ENCODE results near the gene KANSL1L. TPM values are rescaled to one million over a fixed set of nuclear protein-coding genes. Genes with fewer than 3 reads are reported as not detected.

KANSL1L gene
- total and polyA plus RNA-seq, 2 donors (not counting 1 experiment from before 2014, with no cell fraction given) = 7.3 to 26.1 TPM

DNA sequence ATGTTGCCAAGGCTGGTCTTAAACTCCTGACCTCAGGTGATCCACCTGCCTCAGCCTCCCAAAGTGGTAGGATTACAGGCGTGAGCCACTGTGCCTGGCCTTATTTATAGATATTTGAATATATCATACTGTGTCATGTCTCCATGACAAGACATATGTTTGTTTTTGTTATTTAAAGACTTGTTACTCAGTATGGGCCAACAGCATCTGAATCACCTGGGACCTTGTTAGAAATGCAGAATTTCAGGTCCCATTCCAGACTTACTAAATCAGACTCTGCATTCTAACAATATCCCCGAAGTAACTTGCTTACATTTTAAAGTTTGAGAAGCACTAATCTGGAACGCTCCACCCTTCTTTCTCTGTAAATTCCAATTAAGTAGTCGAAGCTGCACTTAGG is 135.5 kb downstream of the KANSL1L start:
- Histone ChIP-seq H3K9me3 (ENCODE audit: control insufficient read depth, insufficient read depth, low read depth, low read length) (no peaks in the 10 kb centered on the region), H3K36me3 (ENCODE audit: control insufficient read depth, insufficient read depth, low read length) (no peaks in the 10 kb centered on the region), H3K4me1 (ENCODE audit: control insufficient read depth, extremely low read depth, insufficient read depth, low read length) (no peaks in the 10 kb centered on the region), H4K20me1 (ENCODE audit: control insufficient read depth, extremely low read depth, insufficient read depth, low read length) (no peaks in the 10 kb centered on the region), H2AFZ (ENCODE audit: low read length) (no peak overlapping the region), H3K79me2 (ENCODE audit: control insufficient read depth, insufficient read depth, low read length) (no peaks in the 10 kb centered on the region), H3K9ac (ENCODE audit: insufficient read depth, low read length) (no peak overlapping the region), H3K4me3 (replicated peaks in 1 of 4; ENCODE audit: control extremely low read depth in 1 of 4, insufficient read depth in 1 of 4, low read depth in 3 of 4, low read length in 4 of 4) (no peak overlapping the region), H3K27ac (ENCODE audit: insufficient read depth, low read length) (no peak overlapping the region), H3K27me3 (ENCODE audit: control insufficient read depth, insufficient read depth, low read length) (no peaks in the 10 kb centered on the region), H3K4me2 (ENCODE audit: extremely low read depth, insufficient read depth, low read length) (no peak overlapping the region)
- TF ChIP-seq EZH2 (IDR thresholded peaks at IDR 0.05; ENCODE audit: low read length, missing control alignments) = no peak
- TF ChIP-seq, protein P1, sequence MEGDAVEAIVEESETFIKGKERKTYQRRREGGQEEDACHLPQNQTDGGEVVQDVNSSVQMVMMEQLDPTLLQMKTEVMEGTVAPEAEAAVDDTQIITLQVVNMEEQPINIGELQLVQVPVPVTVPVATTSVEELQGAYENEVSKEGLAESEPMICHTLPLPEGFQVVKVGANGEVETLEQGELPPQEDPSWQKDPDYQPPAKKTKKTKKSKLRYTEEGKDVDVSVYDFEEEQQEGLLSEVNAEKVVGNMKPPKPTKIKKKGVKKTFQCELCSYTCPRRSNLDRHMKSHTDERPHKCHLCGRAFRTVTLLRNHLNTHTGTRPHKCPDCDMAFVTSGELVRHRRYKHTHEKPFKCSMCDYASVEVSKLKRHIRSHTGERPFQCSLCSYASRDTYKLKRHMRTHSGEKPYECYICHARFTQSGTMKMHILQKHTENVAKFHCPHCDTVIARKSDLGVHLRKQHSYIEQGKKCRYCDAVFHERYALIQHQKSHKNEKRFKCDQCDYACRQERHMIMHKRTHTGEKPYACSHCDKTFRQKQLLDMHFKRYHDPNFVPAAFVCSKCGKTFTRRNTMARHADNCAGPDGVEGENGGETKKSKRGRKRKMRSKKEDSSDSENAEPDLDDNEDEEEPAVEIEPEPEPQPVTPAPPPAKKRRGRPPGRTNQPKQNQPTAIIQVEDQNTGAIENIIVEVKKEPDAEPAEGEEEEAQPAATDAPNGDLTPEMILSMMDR (conservative IDR thresholded peaks at IDR 0.05 in 1 of 2, IDR thresholded peaks at IDR 0.05 in 1 of 2; ENCODE audit: low read depth in 1 of 2, low read length in 2 of 2) = no peak
- no peak for DNase-seq (ENCODE audit: low read depth in 2 of 2)

DNA sequence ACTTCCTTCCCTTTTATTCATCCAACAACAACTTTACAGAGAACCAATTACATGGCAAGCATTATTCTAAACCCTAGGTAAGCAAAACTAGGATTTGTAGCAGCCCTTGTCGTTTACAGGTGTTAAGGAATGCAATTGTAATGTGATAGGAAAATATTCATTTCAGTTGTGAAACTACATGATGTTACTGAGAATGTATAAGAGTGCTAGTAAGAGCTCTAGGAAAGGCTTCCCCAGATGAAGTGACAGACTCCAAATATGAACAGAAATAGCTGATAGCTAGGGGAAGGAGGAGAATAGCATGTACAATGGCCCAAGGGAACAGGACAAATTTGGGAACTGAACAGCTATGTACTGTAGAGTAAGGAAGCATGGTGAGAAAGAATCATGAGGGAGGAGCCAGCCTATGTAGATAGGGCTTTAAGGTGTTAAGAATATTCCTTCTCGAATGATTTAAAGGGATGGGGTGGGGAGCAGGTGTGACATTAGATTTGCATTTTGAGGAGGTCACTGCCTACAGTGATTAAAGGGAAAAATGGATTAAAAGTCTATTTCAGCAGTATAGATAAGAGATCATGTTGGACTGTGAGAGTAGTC is 137.0 kb downstream of the KANSL1L start:
- Histone ChIP-seq H3K4me3 (replicated peaks in 1 of 4; ENCODE audit: control extremely low read depth in 1 of 4, insufficient read depth in 1 of 4, low read depth in 3 of 4, low read length in 4 of 4) (no peak overlapping the region), H3K9ac (ENCODE audit: insufficient read depth, low read length) (no peak overlapping the region), H3K4me2 (ENCODE audit: extremely low read depth, insufficient read depth, low read length) (no peak overlapping the region), H3K36me3 (ENCODE audit: control insufficient read depth, insufficient read depth, low read length) (no peaks in the 10 kb centered on the region), H4K20me1 (ENCODE audit: control insufficient read depth, extremely low read depth, insufficient read depth, low read length) (no peaks in the 10 kb centered on the region), H3K9me3 (ENCODE audit: control insufficient read depth, insufficient read depth, low read depth, low read length) (no peaks in the 10 kb centered on the region), H3K27me3 (ENCODE audit: control insufficient read depth, insufficient read depth, low read length) (no peaks in the 10 kb centered on the region), H3K27ac (ENCODE audit: insufficient read depth, low read length) (no peak overlapping the region), H3K4me1 (ENCODE audit: control insufficient read depth, extremely low read depth, insufficient read depth, low read length) (no peaks in the 10 kb centered on the region), H3K79me2 (ENCODE audit: control insufficient read depth, insufficient read depth, low read length) (no peaks in the 10 kb centered on the region), H2AFZ (ENCODE audit: low read length) (no peak overlapping the region)
- DNase-seq (ENCODE audit: low read depth in 2 of 2) = no peak
- TF ChIP-seq, protein P1 (conservative IDR thresholded peaks at IDR 0.05 in 1 of 2, IDR thresholded peaks at IDR 0.05 in 1 of 2; ENCODE audit: low read depth in 1 of 2, low read length in 2 of 2) = no peak
- TF ChIP-seq EZH2 (IDR thresholded peaks at IDR 0.05; ENCODE audit: low read length, missing control alignments) = no peak

DNA sequence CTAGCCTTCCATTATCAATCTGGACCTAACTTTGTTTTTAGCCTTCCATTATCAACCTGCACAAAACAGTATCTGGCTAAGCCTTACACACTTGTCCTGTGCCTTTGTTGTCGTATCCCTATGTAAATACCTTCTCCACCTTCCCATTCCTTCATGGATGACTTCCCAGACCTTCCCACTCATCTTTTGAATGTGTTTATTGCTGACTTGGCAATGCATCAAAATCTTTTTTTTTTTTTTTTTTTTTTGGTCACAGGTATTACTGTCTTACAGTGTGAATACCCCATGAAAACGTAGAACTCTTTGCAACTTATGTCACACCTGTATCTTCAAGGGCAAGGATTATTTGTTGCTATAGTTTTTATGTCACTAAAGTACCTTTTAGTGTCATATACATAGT is 143.0 kb downstream of the KANSL1L start:
- Histone ChIP-seq H3K9me3 (ENCODE audit: control insufficient read depth, insufficient read depth, low read depth, low read length) (no peaks in the 10 kb centered on the region), H3K9ac (ENCODE audit: insufficient read depth, low read length) (no peak overlapping the region), H3K36me3 (ENCODE audit: control insufficient read depth, insufficient read depth, low read length) (no peaks in the 10 kb centered on the region), H3K27ac (ENCODE audit: insufficient read depth, low read length) (no peak overlapping the region), H3K79me2 (ENCODE audit: control insufficient read depth, insufficient read depth, low read length) (no peaks in the 10 kb centered on the region), H4K20me1 (ENCODE audit: control insufficient read depth, extremely low read depth, insufficient read depth, low read length) (no peaks in the 10 kb centered on the region), H3K4me2 (ENCODE audit: extremely low read depth, insufficient read depth, low read length) (no peak overlapping the region), H3K27me3 (ENCODE audit: control insufficient read depth, insufficient read depth, low read length) (no peaks in the 10 kb centered on the region), H2AFZ (ENCODE audit: low read length) (no peak overlapping the region), H3K4me1 (ENCODE audit: control insufficient read depth, extremely low read depth, insufficient read depth, low read length) (no peaks in the 10 kb centered on the region), H3K4me3 (replicated peaks in 1 of 4; ENCODE audit: control extremely low read depth in 1 of 4, insufficient read depth in 1 of 4, low read depth in 3 of 4, low read length in 4 of 4) (no peak overlapping the region)
- TF ChIP-seq, protein P1 (conservative IDR thresholded peaks at IDR 0.05 in 1 of 2, IDR thresholded peaks at IDR 0.05 in 1 of 2; ENCODE audit: low read depth in 1 of 2, low read length in 2 of 2) = no peak
- no peak for TF ChIP-seq EZH2 (IDR thresholded peaks at IDR 0.05; ENCODE audit: low read length, missing control alignments)
- no peak for DNase-seq (ENCODE audit: low read depth in 2 of 2)

Measured in fibroblast of lung (primary cell).